D721Med (cell line): ENCODE results near the gene NAV2.

Experiments
- DNase-seq: peaks from one replicate; pipeline ENCODE4 v3.0.0; 2011; ENCODE audit warnings: low spot score; ENCODE audit not compliant: insufficient read length
- FAIRE-seq: peaks from 2 replicates; lab custom pipeline; 2011; peaks lifted over from hg19 to GRCh38; lab: Jason Lieb, UNC
- CTCF ChIP-seq: IDR thresholded peaks from 2 replicates; pipeline ENCODE4 v1.5.1; 2012; ENCODE audit warnings: mild to moderate bottlenecking, control low read depth; ENCODE audit not compliant: insufficient read depth; ENCODE audit errors: missing control alignments

The NAV2 gene

GRCh38 chr11:20158597-20159257 is 446.1 kb downstream of the NAV2 start:
- FAIRE-seq (no peak), DNase-seq (no peak)
- no peak for TF ChIP-seq CTCF

- no peak for TF ChIP-seq CTCF
- DNase-seq (no peak), FAIRE-seq (no peak)
Observed at GRCh38 chr11:20159466-20160381, 447.1 kb downstream of the NAV2 start.

GRCh38 chr11:20160425-20161229 is 448.0 kb downstream of the NAV2 start, which contains the start of gene DBX1:
TSS of gene DBX1 (minus strand) at chr11:20160475. CDS start at chr11:20160324, 151 bp downstream.
- TF ChIP-seq CTCF = no peak
- no peak for FAIRE-seq
- no peak for DNase-seq

- FAIRE-seq (no peak), DNase-seq (no peak)
- no peak for TF ChIP-seq CTCF
Observed at GRCh38 chr11:20161230-20161918, 448.7 kb downstream of the NAV2 start.

GRCh38 chr11:20161923-20162744 is 449.5 kb downstream of the NAV2 start:
- FAIRE-seq = no peak
- DNase-seq = no peak
- no peak for TF ChIP-seq CTCF
